VCaP (cell line): ENCODE measurements around the gene KCNC1.

ENCODE experiments used
- H3K27ac ChIP-seq: fragments of 450-650 bp; 2 replicates; pipeline ENCODE4 v1.5.1; 2017
- TF ChIP-seq, protein P1 (sequence below): fragments of 450-650 bp; conservative IDR thresholded peaks from 2 replicates; pipeline ENCODE4 v1.5.1; 2017; ENCODE audit warnings: mild to moderate bottlenecking, moderate library complexity

KCNC1 gene

DNA sequence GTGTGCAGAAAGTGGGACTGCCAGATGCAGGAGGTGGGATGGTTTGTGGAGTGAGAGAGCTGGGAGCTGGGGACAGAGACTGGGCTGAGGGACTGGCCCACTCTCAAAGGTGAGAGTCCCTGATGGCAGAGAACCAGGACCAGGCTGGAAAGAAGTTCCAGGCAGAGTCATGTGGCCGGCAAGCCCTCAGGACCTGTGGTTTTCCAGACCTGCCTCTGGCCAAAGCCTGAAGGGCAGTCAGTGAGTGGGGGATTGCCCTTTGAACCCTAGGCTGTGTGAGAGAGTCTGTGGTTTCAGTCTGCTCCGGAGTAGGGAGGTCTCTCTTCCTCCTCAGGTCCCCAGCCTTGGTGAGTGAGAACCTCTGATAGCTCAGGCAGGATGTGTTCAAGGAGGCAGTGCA, 17.0 kb downstream of the KCNC1 start:
- TF ChIP-seq, protein P1, sequence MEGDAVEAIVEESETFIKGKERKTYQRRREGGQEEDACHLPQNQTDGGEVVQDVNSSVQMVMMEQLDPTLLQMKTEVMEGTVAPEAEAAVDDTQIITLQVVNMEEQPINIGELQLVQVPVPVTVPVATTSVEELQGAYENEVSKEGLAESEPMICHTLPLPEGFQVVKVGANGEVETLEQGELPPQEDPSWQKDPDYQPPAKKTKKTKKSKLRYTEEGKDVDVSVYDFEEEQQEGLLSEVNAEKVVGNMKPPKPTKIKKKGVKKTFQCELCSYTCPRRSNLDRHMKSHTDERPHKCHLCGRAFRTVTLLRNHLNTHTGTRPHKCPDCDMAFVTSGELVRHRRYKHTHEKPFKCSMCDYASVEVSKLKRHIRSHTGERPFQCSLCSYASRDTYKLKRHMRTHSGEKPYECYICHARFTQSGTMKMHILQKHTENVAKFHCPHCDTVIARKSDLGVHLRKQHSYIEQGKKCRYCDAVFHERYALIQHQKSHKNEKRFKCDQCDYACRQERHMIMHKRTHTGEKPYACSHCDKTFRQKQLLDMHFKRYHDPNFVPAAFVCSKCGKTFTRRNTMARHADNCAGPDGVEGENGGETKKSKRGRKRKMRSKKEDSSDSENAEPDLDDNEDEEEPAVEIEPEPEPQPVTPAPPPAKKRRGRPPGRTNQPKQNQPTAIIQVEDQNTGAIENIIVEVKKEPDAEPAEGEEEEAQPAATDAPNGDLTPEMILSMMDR: no peak
- H3K27ac ChIP-seq: no peak overlapping the region

GRCh38 chr11:17752144-17752543, 17.6 kb downstream of the KCNC1 start:
- TF ChIP-seq, protein P1: no peak
- H3K27ac ChIP-seq: no peak overlapping the region

DNA sequence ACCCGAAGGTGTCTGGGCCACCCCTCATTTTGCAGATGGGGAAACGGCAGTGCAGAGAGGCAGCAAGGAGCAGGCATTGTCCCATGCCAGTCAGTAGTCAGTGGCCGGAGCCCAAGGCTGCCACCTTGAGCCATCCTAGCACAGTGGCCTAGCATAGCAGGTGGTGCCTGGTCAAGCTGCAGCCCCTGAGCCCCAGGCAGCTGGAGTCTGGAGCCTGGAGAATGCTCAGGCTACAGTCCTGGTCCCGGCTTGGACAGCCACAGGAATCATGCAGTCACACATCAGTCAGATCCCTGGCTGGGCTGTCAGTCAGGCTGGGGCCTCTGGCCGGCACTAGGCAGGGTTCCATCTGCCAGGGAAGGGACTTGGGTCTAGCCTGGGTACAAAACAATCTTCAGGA, 18.6 kb downstream of the KCNC1 start:
- TF ChIP-seq, protein P1: no peak
- H3K27ac ChIP-seq: no peak overlapping the region

- H3K27ac ChIP-seq: no peak overlapping the region
- TF ChIP-seq, protein P1: no peak
Observed at GRCh38 chr11:17753641-17754040, 19.1 kb downstream of the KCNC1 start.

GRCh38 chr11:17755891-17756290, 21.3 kb downstream of the KCNC1 start:
- H3K27ac ChIP-seq: no peak overlapping the region
- TF ChIP-seq, protein P1: no peak

GRCh38 chr11:17760102-17761029, 25.8 kb downstream of the KCNC1 start:
- TF ChIP-seq, protein P1: peak; percentile 70
- H3K27ac ChIP-seq: no peak overlapping the region

DNA sequence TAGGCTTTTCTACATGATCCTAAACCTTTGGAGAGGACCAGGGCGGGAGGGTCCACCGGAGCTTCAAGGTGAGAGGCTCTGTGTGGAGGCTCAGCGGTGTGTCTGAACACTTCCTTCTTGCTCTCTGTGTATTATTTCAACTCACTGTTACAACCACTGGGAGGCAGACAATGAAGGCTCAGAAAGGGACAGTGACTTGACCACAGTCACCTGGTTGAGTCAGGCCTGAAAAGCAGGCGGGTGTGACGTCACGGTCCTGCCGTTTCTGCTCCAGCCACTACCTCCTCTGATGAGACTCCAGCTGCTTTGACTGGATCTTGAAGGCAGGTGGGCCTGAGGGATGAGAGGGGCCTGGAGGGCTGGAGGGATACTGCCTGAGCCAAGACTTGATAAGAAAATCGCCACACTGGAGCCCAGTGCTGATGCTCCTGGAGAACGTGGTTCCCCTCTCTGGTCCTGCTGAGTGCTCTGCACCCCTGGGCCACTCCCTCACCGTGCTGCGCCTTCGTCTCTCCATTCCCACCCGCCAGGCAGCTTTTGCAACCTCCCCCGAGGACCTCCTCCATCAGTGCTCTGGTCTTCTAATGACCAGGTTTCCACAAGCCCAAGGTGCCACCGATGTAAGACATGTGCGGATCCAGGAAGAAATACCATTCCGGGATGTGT, 27.9 kb downstream of the KCNC1 start:
- H3K27ac ChIP-seq: no peak overlapping the region
- TF ChIP-seq, protein P1: no peak
